ENCODE results near the gene QKI. TPM values are rescaled to one million over a fixed set of nuclear protein-coding genes. Genes with fewer than 3 reads are reported as not detected.

Gene QKI
- polyA plus RNA-seq, 1 donor (not counting 4 experiments of a cell fraction or from before 2014, with no cell fraction given), result 53.3 TPM

DNA sequence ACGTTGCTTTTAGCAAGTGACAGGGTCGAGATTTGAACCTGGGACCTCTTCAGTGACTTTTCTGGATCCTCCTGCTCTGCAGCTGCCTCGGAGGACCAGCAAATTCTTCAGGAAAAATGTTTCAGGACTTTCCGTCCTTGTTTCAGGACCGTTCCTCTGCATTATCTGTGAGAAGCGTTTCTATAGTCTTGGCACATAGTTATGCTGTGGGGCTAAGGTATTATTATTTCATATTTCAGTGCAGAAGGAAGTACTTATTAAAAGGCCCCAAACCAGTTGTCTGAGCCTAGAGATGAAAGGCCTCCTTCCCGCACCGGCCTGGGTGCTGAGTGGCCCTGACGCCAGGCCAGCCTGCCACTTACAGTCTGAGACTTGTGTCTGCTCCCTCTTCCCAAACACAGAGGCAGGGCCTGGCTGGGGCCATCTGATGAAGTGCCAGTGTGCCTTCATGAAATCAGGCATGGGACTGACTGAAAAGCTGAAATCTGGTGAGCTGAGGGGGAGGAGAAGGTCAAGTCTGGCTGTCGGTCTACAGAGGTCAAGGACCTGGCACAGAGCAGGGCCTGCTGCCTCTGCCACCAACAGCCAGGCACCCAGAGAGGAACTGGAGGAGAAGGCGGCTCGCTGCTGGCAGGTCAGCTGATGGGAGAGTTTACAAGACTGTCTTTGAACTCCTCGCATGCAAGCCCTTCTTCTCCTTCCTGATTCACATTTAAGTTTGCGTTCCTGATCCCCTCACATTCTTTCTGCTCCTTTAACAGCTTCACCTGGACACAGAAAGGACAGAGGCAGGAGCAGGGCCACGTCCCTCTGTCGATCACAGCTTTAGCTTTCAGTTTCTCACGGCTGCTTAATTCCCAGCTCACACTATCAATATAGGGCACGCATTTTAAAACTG lies 8.9 kb upstream of the QKI start:
- H3K9ac ChIP-seq (ENCODE audit: control insufficient read depth, extremely low read depth, insufficient read depth, low read length), result no peak overlapping the region
- H3K4me2 ChIP-seq (ENCODE audit: control insufficient read depth, extremely low read depth, insufficient read depth, low read depth, low read length), result peak overlapping the region; percentile 36
- no peaks in the 10 kb centered on the region for H3K36me3 ChIP-seq (ENCODE audit: control insufficient read depth in 2 of 2, extremely low read depth in 1 of 2, insufficient read depth in 2 of 2, low read length in 2 of 2)
- H3K9me1 ChIP-seq (ENCODE audit: control insufficient read depth, extremely low read depth, insufficient read depth, low read length), result no peaks in the 10 kb centered on the region
- no peaks in the 10 kb centered on the region for H3K27me3 ChIP-seq (ENCODE audit: control insufficient read depth, extremely low read depth, insufficient read depth, low read length)
- H3K27ac ChIP-seq (ENCODE audit: control insufficient read depth, insufficient read depth, low read length), result no peak overlapping the region
- H3K9me3 ChIP-seq (ENCODE audit: control insufficient read depth, low read depth, low read length), result no peaks in the 10 kb centered on the region
- H3K4me1 ChIP-seq (ENCODE audit: control insufficient read depth, extremely low read depth, insufficient read depth, low read length), result no peaks in the 10 kb centered on the region
- no peaks in the 10 kb centered on the region for H4K20me1 ChIP-seq (ENCODE audit: control insufficient read depth, extremely low read depth, insufficient read depth, low read length)
- TF ChIP-seq EZH2 (IDR thresholded peaks at IDR 0.05; ENCODE audit: low read length), result no peak
- no peak overlapping the region for H3K4me3 ChIP-seq (ENCODE audit: control insufficient read depth in 2 of 3, extremely low read depth in 1 of 3, insufficient read depth in 2 of 3, low read depth in 1 of 3, low read length in 3 of 3)
- no peaks in the 10 kb centered on the region for H3K79me2 ChIP-seq (ENCODE audit: control insufficient read depth, insufficient read depth, low read length)
- dilution Hi-C loops (cut with MboI; ENCODE audit: extremely low pct_ligation_motif_present, low sequenced_read_pairs), result no loop called here
- no peak for FAIRE-seq
- H2AFZ ChIP-seq (ENCODE audit: control insufficient read depth, low read length), result peak overlapping the region; percentile 71
- no peak for DNase-seq (ENCODE audit: low read depth, low spot score)

DNA sequence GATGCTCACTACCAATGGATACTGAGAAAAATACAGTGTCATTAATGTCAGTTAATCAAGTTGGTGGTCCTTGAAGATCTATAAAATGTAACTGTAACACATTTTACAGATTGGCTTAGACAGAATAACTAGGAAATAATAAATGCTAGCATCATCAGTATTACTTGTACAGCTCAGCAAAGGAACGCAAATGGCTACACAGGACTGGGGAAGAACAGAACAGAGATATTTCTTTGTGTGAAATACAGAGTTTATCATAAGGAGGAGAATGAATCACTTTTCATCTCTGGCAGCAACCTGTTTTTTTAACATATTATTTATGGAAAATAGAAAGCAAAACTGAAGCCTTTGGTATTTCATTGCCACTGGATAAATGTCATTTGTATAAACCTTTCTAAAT lies 8.2 kb upstream of the QKI start:
- Histone ChIP-seq H4K20me1 (ENCODE audit: control insufficient read depth, extremely low read depth, insufficient read depth, low read length) (no peaks in the 10 kb centered on the region), H3K9ac (ENCODE audit: control insufficient read depth, extremely low read depth, insufficient read depth, low read length) (no peak overlapping the region), H3K9me3 (ENCODE audit: control insufficient read depth, low read depth, low read length) (no peaks in the 10 kb centered on the region), H2AFZ (ENCODE audit: control insufficient read depth, low read length) (no peak overlapping the region), H3K4me1 (ENCODE audit: control insufficient read depth, extremely low read depth, insufficient read depth, low read length) (no peaks in the 10 kb centered on the region), H3K27me3 (ENCODE audit: control insufficient read depth, extremely low read depth, insufficient read depth, low read length) (no peaks in the 10 kb centered on the region), H3K79me2 (ENCODE audit: control insufficient read depth, insufficient read depth, low read length) (no peaks in the 10 kb centered on the region), H3K36me3 (ENCODE audit: control insufficient read depth in 2 of 2, extremely low read depth in 1 of 2, insufficient read depth in 2 of 2, low read length in 2 of 2) (no peaks in the 10 kb centered on the region), H3K9me1 (ENCODE audit: control insufficient read depth, extremely low read depth, insufficient read depth, low read length) (no peaks in the 10 kb centered on the region), H3K4me3 (ENCODE audit: control insufficient read depth in 2 of 3, extremely low read depth in 1 of 3, insufficient read depth in 2 of 3, low read depth in 1 of 3, low read length in 3 of 3) (no peak overlapping the region), H3K4me2 (ENCODE audit: control insufficient read depth, extremely low read depth, insufficient read depth, low read depth, low read length) (peak overlapping the region; percentile 36), H3K27ac (ENCODE audit: control insufficient read depth, insufficient read depth, low read length) (no peak overlapping the region)
- no peak for FAIRE-seq
- dilution Hi-C loops (cut with MboI; ENCODE audit: extremely low pct_ligation_motif_present, low sequenced_read_pairs), result no loop called here
- no peak for DNase-seq (ENCODE audit: low read depth, low spot score)
- TF ChIP-seq CTCF (optimal IDR thresholded peaks at IDR 0.05 in 1 of 3, IDR thresholded peaks at IDR 0.05 in 1 of 3, conservative IDR thresholded peaks at IDR 0.05 in 1 of 3; ENCODE audit: extremely low read depth in 1 of 3, insufficient read depth in 2 of 3, low read length in 3 of 3) (no peak), EZH2 (IDR thresholded peaks at IDR 0.05; ENCODE audit: low read length) (no peak)

Measured in keratinocyte (primary cell).